Activated effector memory CD4-positive, alpha-beta T cell treated with Interleukin-2 at 50 U/mL for 16 hours (primary cell): ENCODE data around the gene NOD1.

Experiments used
- DNase-seq: peaks from one replicate; pipeline ENCODE4 v3.0.0-alpha.2; 2020

NOD1 gene

DNA sequence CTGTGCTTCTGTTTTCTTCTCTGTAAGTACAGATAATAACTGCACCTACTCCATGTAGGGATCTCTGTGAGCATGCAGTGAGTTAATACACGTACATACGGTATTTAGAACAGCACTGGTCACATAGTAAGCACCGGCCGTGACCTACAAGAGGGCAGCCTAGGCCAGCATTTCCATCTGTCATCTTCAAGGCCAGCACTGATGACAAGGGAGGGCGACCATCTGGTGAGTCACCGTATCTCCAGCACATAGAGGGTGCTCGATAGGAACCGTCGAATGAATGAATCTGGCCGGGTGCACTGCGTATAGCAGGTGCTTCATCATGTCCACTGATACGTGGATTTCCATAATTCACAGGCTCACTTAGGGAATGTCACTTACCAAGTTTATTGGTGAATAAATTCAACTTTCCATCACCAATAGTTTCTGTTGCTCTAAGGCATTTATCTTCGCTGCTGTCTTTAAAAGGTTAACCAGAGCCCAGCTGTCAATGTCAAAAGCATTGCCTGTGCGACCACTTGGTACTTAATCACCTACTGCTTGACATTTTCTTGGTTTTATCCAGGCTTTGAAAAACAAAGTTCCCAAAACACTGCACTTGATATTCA is 8.3 kb downstream of the NOD1 start:
- no peak for DNase-seq

DNA sequence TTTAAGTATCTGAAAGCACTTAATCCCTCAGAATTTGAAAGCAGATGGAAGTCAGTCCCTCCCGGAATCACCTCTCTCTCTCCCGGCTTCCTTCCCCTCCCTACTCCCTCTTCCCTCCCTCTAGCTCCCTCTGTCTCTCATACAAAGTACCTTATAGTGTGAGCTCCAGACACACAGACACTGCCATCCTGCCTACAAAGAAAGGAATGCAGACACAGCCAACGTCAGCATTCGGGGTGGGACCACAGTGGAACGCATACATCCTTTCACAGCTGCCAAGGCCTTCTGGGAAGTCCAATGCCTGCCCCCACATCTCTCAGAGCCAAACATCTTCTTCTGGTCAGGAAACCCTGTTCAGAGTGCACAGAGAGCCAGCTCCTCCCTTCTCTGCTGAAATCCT is 9.3 kb downstream of the NOD1 start:
- no peak for DNase-seq

- no peak for DNase-seq
Observed at GRCh38 chr7:30468791-30469190, 9.8 kb downstream of the NOD1 start.

GRCh38 chr7:30468041-30468440 is 10.5 kb downstream of the NOD1 start:
- DNase-seq = no peak

- DNase-seq = no peak
Observed at GRCh38 chr7:30467271-30467670, 11.3 kb downstream of the NOD1 start.

DNA sequence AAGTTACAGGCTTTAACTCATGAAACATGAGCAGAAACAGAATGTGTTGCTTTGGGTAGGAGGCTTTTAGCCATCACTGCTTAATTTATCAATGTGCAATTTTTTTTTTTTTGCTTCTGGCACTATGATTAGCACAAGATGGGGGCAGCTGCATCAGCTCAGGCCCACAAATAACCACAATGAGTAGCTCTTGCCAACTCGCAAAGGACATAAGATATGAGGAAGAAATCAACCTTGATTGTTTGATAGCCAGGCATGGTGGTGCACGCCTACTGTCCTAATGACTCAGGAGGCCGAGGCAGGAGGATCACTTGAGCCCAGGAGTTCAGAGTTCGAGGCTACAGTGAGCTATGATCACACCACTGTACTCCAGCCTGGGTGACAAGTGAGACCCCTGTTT is 12.3 kb downstream of the NOD1 start:
- no peak for DNase-seq

DNA sequence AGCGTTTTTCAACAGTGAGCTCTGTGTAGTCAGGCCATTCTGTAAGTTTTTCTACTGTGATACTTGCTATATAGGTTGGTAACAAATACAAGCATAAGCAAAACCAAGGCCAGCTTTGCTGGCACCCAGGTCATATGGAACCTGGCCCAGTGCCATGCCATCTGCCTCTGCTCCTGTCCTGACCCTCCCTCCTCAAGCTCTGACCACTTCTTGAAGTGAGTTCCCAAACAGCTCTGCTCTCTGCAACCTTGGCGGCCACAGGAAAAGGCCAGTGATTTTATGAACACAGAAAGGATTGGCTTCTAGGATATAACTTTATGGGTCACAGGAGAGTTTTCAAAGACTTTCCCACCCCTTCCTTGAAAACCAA is 12.8 kb downstream of the NOD1 start:
- DNase-seq = no peak

GRCh38 chr7:30465046-30465810 is 13.4 kb downstream of the NOD1 start:
- no peak for DNase-seq

- DNase-seq = no peak
Observed at GRCh38 chr7:30464231-30464671, 14.3 kb downstream of the NOD1 start.

GRCh38 chr7:30463405-30464145 is 15.0 kb downstream of the NOD1 start:
- DNase-seq = no peak

- DNase-seq = no peak
Observed at GRCh38 chr7:30462179-30462578, 16.4 kb downstream of the NOD1 start.

GRCh38 chr7:30460246-30460633 is 18.3 kb downstream of the NOD1 start:
- no peak for DNase-seq

DNA sequence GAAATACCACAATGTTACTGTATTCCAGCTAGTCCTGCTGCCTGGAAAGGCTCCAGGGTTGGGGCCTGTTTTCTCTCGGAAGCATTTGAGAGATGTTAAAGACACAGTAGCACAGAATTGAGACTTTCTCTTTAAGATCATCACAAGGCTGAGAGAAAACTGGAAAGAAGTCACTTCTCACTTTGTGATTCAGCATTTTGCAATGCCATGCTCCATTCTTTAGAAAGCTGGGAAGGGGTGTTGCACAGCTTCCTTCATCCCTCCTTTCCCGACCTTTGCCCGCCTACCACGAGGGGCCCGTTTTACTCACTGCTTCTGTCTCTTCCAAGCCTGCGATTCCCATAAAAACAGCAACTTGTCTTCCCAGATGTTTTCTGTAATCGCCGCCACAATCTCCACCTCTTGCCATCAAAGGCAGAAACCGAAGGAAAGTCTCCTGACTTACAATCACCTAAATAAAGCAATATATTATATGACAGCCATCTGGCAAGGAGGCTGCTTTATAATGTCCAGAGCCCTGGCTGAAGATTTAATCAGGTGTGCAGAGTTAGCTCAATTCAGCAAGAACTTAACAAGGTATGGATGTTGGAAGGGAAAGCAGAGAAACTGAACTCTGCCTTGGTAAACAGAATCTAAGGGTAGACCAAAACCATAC is 18.9 kb downstream of the NOD1 start:
- DNase-seq = no peak

GRCh38 chr7:30458311-30458710 is 20.3 kb downstream of the NOD1 start:
- DNase-seq = no peak

DNA sequence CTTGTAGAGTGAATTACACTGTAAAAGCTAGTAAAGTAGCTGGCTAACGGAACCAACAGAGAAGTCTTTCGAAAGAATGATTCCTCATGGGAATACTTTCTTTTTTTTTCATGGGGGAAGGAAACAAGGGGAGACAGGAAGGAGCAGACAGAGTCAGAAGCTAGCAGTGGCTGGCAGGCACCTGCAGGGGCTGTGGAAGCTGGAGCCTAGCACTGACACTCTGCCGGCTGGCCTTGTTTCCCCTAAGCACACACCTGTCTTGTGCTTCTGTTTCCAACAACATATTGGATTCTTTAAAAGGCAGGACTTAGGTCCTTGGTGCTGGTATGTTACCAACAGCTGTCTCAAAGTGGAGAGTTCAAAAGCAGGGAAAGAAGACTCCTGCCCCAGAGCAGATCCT is 24.7 kb downstream of the NOD1 start:
- DNase-seq = no peak

DNA sequence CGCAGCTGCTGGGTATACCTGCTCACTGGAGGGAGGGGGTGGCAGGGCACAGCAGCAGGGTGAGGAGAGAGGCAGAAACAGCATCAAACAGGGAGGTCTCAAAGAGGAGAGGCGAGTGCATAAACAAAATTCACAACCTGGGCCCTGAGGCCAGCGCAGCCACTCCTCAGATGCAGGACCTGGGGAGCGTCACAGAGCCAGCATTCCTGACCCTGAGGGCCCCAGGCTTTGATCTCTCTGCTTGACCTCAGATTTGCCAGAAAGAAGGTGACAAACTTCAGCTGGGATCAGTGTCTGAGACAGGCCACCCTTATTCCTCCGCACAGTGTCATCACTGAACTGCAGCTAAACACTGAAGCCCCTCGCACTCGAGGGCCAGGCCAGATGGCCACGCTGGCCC is 25.6 kb downstream of the NOD1 start:
- no peak for DNase-seq

DNA sequence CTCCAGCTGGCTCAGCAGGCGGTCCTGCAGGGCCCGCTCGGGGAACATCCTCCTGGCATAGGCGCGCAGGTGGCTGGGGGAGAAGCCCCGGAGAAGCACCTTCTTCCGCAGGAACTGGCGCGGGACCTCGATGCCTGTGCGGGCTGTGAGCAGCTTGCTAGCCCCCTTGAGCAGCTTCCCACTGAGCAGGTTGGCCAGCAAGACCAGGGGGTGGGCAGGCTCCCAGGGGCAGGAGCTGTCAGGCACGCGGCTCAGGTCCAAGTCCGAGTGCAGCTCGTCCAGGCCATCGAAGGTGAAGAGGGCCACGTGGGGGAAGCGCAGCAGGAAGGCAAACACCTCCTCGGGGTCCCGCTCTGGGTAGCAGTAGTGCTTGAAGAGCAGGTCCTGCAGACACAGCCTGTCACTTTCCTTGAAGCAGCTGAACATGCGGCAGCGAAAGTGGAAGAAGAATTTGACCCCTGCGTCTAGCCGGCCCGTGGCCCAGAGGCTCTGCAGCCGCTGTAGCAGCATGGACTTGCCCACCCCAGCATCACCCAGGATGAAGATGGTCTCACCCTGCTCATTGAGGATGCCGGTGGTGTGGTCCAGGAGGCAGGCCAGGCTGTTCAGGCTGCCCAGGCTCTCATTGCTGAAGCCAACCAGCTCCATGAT is 26.2 kb downstream of the NOD1 start:
- no peak for DNase-seq

DNA sequence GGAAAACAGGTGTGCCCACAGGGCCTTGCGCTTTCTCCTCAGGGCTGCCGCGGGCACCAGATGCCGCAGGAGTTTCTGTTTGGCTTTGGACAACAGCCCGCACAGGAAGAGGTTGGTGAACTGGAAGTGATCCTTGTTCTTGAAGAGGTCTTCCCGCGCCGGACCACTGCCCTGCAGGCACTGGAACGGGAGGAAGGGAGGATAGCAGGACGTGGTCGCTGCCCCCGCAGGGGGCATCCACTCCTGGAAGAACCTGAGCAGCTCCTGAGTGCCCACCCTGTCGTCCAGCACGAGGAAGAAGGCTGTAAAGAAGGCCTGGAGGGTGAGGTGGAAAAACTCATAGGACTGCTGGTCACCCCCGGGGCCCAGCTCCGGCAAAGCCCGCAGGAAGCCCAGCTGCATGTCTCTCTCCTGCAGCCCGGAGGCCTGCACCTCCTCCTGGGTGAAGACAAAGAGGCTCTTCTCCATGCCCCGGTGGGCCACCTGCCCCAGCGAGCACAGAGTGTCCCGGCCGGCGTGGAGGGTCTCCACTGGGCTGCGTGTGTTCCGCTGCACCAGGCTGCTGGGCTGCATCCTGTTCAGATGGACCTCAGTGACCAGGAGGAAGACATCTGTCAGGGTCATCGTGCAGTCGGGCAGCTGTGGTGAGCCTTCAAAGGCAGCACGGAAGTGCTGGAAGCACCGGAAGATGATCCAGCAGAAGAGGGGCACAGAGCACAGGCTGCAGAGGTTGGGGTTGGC is 26.9 kb downstream of the NOD1 start:
- DNase-seq = no peak

- no peak for DNase-seq
Observed at GRCh38 chr7:30450983-30451497, 27.5 kb downstream of the NOD1 start.

GRCh38 chr7:30450240-30450982 is 28.2 kb downstream of the NOD1 start:
- DNase-seq = no peak

DNA sequence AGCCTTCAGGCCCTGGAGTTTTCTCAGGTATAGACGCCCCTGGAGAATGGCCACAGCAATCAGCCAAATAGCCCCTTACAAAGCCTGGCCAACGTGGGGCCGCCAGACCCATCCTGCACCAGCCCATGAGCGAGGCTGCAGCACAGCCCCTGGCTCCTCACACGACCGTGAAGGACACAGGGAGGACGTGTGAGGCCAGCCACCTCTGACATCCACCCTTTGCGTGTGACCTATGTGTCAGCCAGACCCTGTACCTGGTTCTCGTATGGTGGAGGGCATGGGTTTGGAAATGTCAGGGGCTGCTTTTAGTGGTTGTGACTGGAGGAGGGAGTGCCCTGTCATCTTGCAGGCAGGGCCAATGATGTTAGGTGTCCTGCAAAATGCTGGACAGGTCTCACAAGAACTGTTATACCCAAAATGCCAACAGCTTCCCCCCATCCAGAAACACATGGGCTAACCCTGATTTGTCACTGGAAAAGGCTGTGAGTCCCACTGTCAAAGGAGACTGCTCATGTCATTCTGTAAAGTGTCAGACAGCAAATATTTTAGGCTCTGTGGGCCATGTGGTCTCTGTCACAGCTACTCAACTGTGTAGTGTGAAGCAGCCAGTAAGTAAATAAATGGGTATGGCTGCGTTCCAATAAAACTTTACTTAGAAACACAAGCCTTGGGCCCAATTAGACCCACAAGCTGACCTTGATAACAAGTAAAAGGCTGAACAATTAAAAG is 30.0 kb downstream of the NOD1 start:
- DNase-seq = no peak
